Measurements from ENCODE around the gene GXYLT2. TPM values are rescaled to one million over a fixed set of nuclear protein-coding genes. Genes with fewer than 3 reads are reported as not detected.

Gene GXYLT2
- total and polyA plus RNA-seq, 2 donors (not counting 1 experiment from before 2014, with no cell fraction given) = not detected

DNA sequence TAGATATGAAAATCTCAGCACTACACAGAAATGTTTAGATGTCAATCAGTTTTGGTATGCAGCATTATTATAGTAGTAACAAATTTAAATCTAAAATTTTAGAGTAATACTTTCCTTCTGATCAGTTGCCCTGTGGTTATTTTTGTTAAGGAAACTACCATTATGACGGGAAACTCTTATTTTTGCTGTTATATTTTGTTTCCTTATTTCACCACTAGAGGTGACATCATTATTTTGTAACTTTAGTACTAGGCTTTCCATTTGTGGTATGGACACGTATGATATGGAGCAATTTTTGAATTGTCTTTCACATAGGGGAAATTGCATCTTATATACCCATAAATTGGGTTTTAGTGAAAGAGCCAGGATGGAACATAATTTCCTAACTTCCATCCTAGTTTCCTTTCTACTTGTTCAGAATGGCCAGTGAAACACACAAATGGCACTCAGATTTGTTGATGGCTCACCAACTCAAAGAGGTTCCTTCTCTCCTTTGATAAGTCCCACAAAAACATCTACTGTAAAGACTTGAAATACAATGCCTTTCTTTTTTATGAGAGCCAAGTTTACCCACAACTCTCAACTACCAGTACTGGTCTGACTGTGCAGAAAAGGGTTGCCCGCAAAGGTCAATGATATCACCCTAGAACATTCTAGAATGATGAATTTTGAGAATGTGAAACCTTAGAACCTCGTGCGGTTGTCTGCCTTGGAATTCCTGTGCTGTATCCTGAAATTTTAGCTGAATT lies 89.4 kb downstream of the GXYLT2 start:
- Histone ChIP-seq H4K20me1 (ENCODE audit: control insufficient read depth, insufficient read depth, low read length, poor library complexity, severe bottlenecking) (no peaks in the 10 kb centered on the region), H3K9me3 (ENCODE audit: control extremely low read depth in 1 of 3, control insufficient read depth in 2 of 3, insufficient read depth in 1 of 3, low read length in 2 of 3) (no peaks in the 10 kb centered on the region), H3K27me3 (replicated peaks in 1 of 4; ENCODE audit: control extremely low read depth in 1 of 4, control insufficient read depth in 3 of 4, insufficient read depth in 4 of 4, low read length in 3 of 4) (peaks cover 0 to 6% (median 3%) of the 10 kb centered on the region in 4 experiments), H3K36me3 (replicated peaks in 1 of 2; ENCODE audit: control extremely low read depth in 1 of 2, control insufficient read depth in 1 of 2, extremely low read depth in 1 of 2, insufficient read depth in 2 of 2, low read length in 1 of 2) (no peaks in the 10 kb centered on the region), H3K4me3 (ENCODE audit: control extremely low read depth in 1 of 5, extremely low read depth in 1 of 5, insufficient read depth in 1 of 5, low read depth in 2 of 5, low read length in 4 of 5) (no peak overlapping the region), H2AFZ (ENCODE audit: insufficient read depth, low read depth, low read length, poor library complexity, severe bottlenecking) (no peak overlapping the region), H3K27ac (ENCODE audit: low read length in 2 of 2) (no peak overlapping the region), H3K9ac (ENCODE audit: low read length) (no peak overlapping the region), H3K4me2 (replicated peaks; ENCODE audit: low read depth, low read length, poor library complexity, severe bottlenecking) (no peak overlapping the region), H3K4me1 (ENCODE audit: control insufficient read depth in 2 of 2, insufficient read depth in 2 of 2, low read length in 2 of 2) (no peaks in the 10 kb centered on the region), H3K79me2 (ENCODE audit: control insufficient read depth, insufficient read depth, low read length) (no peaks in the 10 kb centered on the region)
- WGBS (ENCODE audit: insufficient coverage) = 80% methylated on average over 2 of the region's 5 CpGs
- ATAC-seq (ENCODE audit: low read depth) = no peak
- Mint-ChIP-seq H3K4me3 (no peak overlapping the region), H3K9me3 (ENCODE audit: insufficient read depth) (no peaks in the 10 kb centered on the region), H3K4me1 (no peaks in the 10 kb centered on the region), H3K27me3 (peaks cover 22% of the 10 kb centered on the region), H3K27ac (no peak overlapping the region)
- ChIA-PET POLR2A (no interaction called here), CTCF (no interaction called here)
- TF ChIP-seq, protein P1, sequence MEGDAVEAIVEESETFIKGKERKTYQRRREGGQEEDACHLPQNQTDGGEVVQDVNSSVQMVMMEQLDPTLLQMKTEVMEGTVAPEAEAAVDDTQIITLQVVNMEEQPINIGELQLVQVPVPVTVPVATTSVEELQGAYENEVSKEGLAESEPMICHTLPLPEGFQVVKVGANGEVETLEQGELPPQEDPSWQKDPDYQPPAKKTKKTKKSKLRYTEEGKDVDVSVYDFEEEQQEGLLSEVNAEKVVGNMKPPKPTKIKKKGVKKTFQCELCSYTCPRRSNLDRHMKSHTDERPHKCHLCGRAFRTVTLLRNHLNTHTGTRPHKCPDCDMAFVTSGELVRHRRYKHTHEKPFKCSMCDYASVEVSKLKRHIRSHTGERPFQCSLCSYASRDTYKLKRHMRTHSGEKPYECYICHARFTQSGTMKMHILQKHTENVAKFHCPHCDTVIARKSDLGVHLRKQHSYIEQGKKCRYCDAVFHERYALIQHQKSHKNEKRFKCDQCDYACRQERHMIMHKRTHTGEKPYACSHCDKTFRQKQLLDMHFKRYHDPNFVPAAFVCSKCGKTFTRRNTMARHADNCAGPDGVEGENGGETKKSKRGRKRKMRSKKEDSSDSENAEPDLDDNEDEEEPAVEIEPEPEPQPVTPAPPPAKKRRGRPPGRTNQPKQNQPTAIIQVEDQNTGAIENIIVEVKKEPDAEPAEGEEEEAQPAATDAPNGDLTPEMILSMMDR (IDR thresholded peaks at IDR 0.05) = peak; percentile 36
- TF ChIP-seq EZH2 (IDR thresholded peaks at IDR 0.05; ENCODE audit: borderline replicate concordance, insufficient read depth, low read depth, low read length, poor library complexity, severe bottlenecking) = no peak
- intact Hi-C loops (cut with micrococcal nuclease) = no loop called here
- DNase-seq = no peak

DNA sequence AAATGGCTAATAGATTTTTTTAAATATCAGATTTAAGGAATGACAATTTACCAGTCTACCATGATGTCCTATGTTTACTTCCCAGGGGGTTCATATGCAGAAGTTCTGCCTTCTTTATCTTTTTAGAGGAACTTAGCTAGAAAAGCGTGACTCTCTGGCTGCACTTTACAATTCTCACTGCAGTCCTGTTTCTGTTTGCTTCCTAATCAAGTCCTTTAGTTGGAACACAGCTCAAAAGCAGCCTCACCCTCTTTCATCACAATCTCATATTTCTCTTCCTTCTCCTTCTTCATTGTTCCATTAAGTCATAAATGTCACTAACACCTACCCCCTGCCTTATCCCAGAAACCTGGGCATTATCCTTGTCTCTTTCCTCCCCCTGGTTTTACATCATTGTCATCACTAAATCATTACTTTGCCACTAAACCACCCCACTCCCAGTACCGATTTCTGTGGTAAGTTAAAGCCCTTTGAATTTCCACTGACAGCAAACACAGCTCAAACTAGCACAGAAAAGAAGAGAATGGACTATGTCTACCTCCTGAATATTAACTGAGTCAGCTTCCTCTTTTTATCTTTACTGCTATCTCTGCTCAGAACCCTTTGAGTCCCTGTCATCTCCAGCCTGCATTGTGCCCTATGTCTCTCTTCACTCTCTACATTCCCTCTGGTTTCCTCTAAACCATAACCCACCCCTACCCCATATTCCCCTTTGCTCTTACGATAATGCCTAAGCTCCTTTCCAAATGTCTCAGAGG lies 94.9 kb downstream of the GXYLT2 start:
- ChIA-PET POLR2A (no interaction called here), CTCF (interaction anchor here (1.3 kb wide), 1 partner anchor 103 kb away, joined by 3 read pairs; no protein-coding TSS in a partner anchor)
- no peak for TF ChIP-seq EZH2 (IDR thresholded peaks at IDR 0.05; ENCODE audit: borderline replicate concordance, insufficient read depth, low read depth, low read length, poor library complexity, severe bottlenecking)
- TF ChIP-seq, protein P1 (IDR thresholded peaks at IDR 0.05) = no peak
- H4K20me1 ChIP-seq (ENCODE audit: control insufficient read depth, insufficient read depth, low read length, poor library complexity, severe bottlenecking) = no peaks in the 10 kb centered on the region
- H3K4me1 ChIP-seq (ENCODE audit: control insufficient read depth in 2 of 2, insufficient read depth in 2 of 2, low read length in 2 of 2) = no peaks in the 10 kb centered on the region
- no peaks in the 10 kb centered on the region for H3K36me3 ChIP-seq (replicated peaks in 1 of 2; ENCODE audit: control extremely low read depth in 1 of 2, control insufficient read depth in 1 of 2, extremely low read depth in 1 of 2, insufficient read depth in 2 of 2, low read length in 1 of 2)
- H3K79me2 ChIP-seq (ENCODE audit: control insufficient read depth, insufficient read depth, low read length) = no peaks in the 10 kb centered on the region
- peaks cover 8 to 19% (median 17%) of the 10 kb centered on the region in 3 donors for H3K9me3 ChIP-seq (ENCODE audit: control extremely low read depth in 1 of 3, control insufficient read depth in 2 of 3, insufficient read depth in 1 of 3, low read length in 2 of 3)
- H3K9ac ChIP-seq (ENCODE audit: low read length) = no peak overlapping the region
- WGBS (ENCODE audit: insufficient coverage) = 65% methylated on average over 2 of the region's 3 CpGs
- H2AFZ ChIP-seq (ENCODE audit: insufficient read depth, low read depth, low read length, poor library complexity, severe bottlenecking) = no peak overlapping the region
- no peak overlapping the region for H3K4me2 ChIP-seq (replicated peaks; ENCODE audit: low read depth, low read length, poor library complexity, severe bottlenecking)
- no peak overlapping the region for H3K4me3 ChIP-seq (ENCODE audit: control extremely low read depth in 1 of 5, extremely low read depth in 1 of 5, insufficient read depth in 1 of 5, low read depth in 2 of 5, low read length in 4 of 5)
- H3K27me3 ChIP-seq (replicated peaks in 1 of 4; ENCODE audit: control extremely low read depth in 1 of 4, control insufficient read depth in 3 of 4, insufficient read depth in 4 of 4, low read length in 3 of 4) = peaks cover 0 to 6% (median 2%) of the 10 kb centered on the region in 4 experiments
- H3K9me3 Mint-ChIP-seq (ENCODE audit: insufficient read depth) = peaks cover 6% of the 10 kb centered on the region
- no peaks in the 10 kb centered on the region for H3K4me1 Mint-ChIP-seq
- H3K27me3 Mint-ChIP-seq = peaks cover 17% of the 10 kb centered on the region
- H3K4me3 Mint-ChIP-seq = no peak overlapping the region
- no peak overlapping the region for H3K27ac Mint-ChIP-seq
- ATAC-seq (ENCODE audit: low read depth) (no peak), DNase-seq (no peak)
- intact Hi-C loops (cut with micrococcal nuclease) = no loop called here
- H3K27ac ChIP-seq (ENCODE audit: low read length in 2 of 2) = no peak overlapping the region

Data from B cell (primary cell).